HG02852 (cell line): ENCODE measurements around the gene CFAP77.
"Not testable (repeated sequence)": the region's sequence is repeated elsewhere in the genome, so short reads cannot be mapped to it uniquely, and the experiment has no call there.

Source experiments
- ATAC-seq: cut with Tn5 transposase; IDR thresholded peaks from one replicate; pipeline ENCODE4 v1.9.1; 2021; ENCODE audit warnings: mild to moderate bottlenecking, moderate library complexity; ENCODE audit not compliant: unreplicated experiment

Gene CFAP77

GRCh38 chr9:132409828-132410528 is at the start of gene CFAP77:
CFAP77 (plus strand) TSS chr9:132410211; CDS start chr9:132410272, 61 bp downstream.
- no peak for ATAC-seq

GRCh38 chr9:132364068-132364467 is 45.9 kb upstream of the CFAP77 start:
- ATAC-seq, result no peak

- ATAC-seq, result no peak
Observed at GRCh38 chr9:132365986-132366385, 44.0 kb upstream of the CFAP77 start.

GRCh38 chr9:132366481-132366880 is 43.5 kb upstream of the CFAP77 start:
- no peak for ATAC-seq

- no peak for ATAC-seq
Observed at GRCh38 chr9:132367613-132368313, 42.2 kb upstream of the CFAP77 start.

- no peak for ATAC-seq
Observed at GRCh38 chr9:132369421-132369820, 40.6 kb upstream of the CFAP77 start.

- no peak for ATAC-seq
Observed at GRCh38 chr9:132370592-132370991, 39.4 kb upstream of the CFAP77 start.

GRCh38 chr9:132372177-132373095 is 37.6 kb upstream of the CFAP77 start:
- no peak for ATAC-seq

GRCh38 chr9:132377769-132378168 is 32.2 kb upstream of the CFAP77 start:
- not testable (repeated sequence) for ATAC-seq

- ATAC-seq, result not testable (repeated sequence)
Observed at GRCh38 chr9:132378416-132378815, 31.6 kb upstream of the CFAP77 start.

- ATAC-seq, result peak; percentile 62
Observed at GRCh38 chr9:132381966-132382541, 28.0 kb upstream of the CFAP77 start.

- no peak for ATAC-seq
Observed at GRCh38 chr9:132383462-132383883, 26.5 kb upstream of the CFAP77 start.

- ATAC-seq, result peak; percentile 52
Observed at GRCh38 chr9:132384376-132384775, 25.6 kb upstream of the CFAP77 start.

GRCh38 chr9:132387133-132387532 is 22.9 kb upstream of the CFAP77 start:
- ATAC-seq, result no peak

- ATAC-seq, result no peak
Observed at GRCh38 chr9:132390966-132391365, 19.0 kb upstream of the CFAP77 start.

- ATAC-seq, result no peak
Observed at GRCh38 chr9:132391449-132391848, 18.6 kb upstream of the CFAP77 start.

GRCh38 chr9:132395560-132395959 is 14.5 kb upstream of the CFAP77 start:
- ATAC-seq, result no peak

GRCh38 chr9:132401824-132402223 is 8.2 kb upstream of the CFAP77 start:
- no peak for ATAC-seq

- ATAC-seq, result no peak
Observed at GRCh38 chr9:132404228-132404881, 5.7 kb upstream of the CFAP77 start.

GRCh38 chr9:132406554-132407122 is 3.4 kb upstream of the CFAP77 start, which contains the start of gene TTF1:
TTF1 (minus strand) TSS chr9:132406840; CDS start chr9:132402821, 4,019 bp downstream.
- ATAC-seq, result peak; percentile 74
